K562 (cell line): ENCODE results near the gene ORAI2. TPM values are rescaled to one million over a fixed set of nuclear protein-coding genes. Genes with fewer than 3 reads are reported as not detected.

Source experiments
- AFF4 ChIP-seq: sonication (generic); formaldehyde crosslinking; IDR thresholded peaks from 2 replicates; pipeline ENCODE4 v1.8.0; 2023; ENCODE audit warnings: mild to moderate bottlenecking, missing genetic modification reagents
- CHCHD3 ChIP-seq: fragments of 250-450 bp; sonication (Bioruptor Pico); IDR thresholded peaks from 2 replicates; pipeline ENCODE4 v2.1.2; 2022; ENCODE audit warnings: mild to moderate bottlenecking
- HDAC1 ChIP-seq, 2 experiments: fragments of 450-650 bp; IDR thresholded peaks; 2 replicates each; pipeline ENCODE4 v1.6.1; 2016 to 2017; ENCODE audit warnings: inconsistent platforms in 1 of 2, mild to moderate bottlenecking in 1 of 2, moderate library complexity in 1 of 2
- HDAC8 ChIP-seq: fragments of 450-650 bp; IDR thresholded peaks from 2 replicates; pipeline ENCODE4 v1.6.1; 2016; ENCODE audit warnings: mild to moderate bottlenecking, missing genetic modification characterization, moderate library complexity, missing compliant biosample characterization
- HNRNPUL1 ChIP-seq: fragments of 200-400 bp; formaldehyde crosslinking; IDR thresholded peaks from 2 replicates; pipeline ENCODE4 v1.6.1; 2017; ENCODE audit warnings: low read length
- KDM4B ChIP-seq, 2 experiments: fragments of 450-650 bp in 1 of 2; sonication (generic) in 1 of 2; IDR thresholded peaks; 2 replicates each; pipeline ENCODE4 v1.6.1; 2016 to 2017; ENCODE audit warnings: borderline replicate concordance in 2 of 2, antibody characterized with exemption in 1 of 2, low read depth in 1 of 2, mild to moderate bottlenecking in 1 of 2
- LEF1 ChIP-seq: fragments of 450-650 bp; IDR thresholded peaks from 2 replicates; pipeline ENCODE4 v1.6.1; 2016; ENCODE audit warnings: mild to moderate bottlenecking
- MEF2A ChIP-seq: IDR thresholded peaks from 2 replicates; pipeline ENCODE4 v1.6.1; 2011; ENCODE audit warnings: low read depth, mild to moderate bottlenecking, low read length, moderate library complexity; ENCODE audit not compliant: control insufficient read depth
- MTA2 ChIP-seq: fragments of 450-650 bp; IDR thresholded peaks from 2 replicates; pipeline ENCODE4 v1.6.1; 2016; ENCODE audit warnings: low read depth
- NEUROD1 ChIP-seq: fragments of 150-350 bp; IDR thresholded peaks from 2 replicates; pipeline ENCODE4 v1.6.1; 2014; ENCODE audit warnings: borderline replicate concordance, low read length, low read depth; ENCODE audit not compliant: partially characterized antibody
- NR0B1 ChIP-seq: fragments of 450-650 bp; IDR thresholded peaks from one replicate; pipeline ENCODE4 v1.6.1; 2018; ENCODE audit warnings: mild to moderate bottlenecking, moderate library complexity; ENCODE audit not compliant: partially characterized antibody
- RAD51 ChIP-seq: fragments of 450-650 bp; IDR thresholded peaks from 2 replicates; pipeline ENCODE4 v1.7.1; 2016; ENCODE audit warnings: low read depth, mild to moderate bottlenecking, borderline replicate concordance
- SRF ChIP-seq, 2 experiments: fragments of 250-450, 450-650 bp in 1 of 2; sonication (Bioruptor Pico) in 1 of 2; sonication (generic) in 1 of 2; formaldehyde crosslinking; IDR thresholded peaks; 2 replicates each; pipeline versions ENCODE4 v1.5.0 to v1.5.1; 2020 to 2022; ENCODE audit warnings: mild to moderate bottlenecking in 1 of 2, missing genetic modification reagents in 1 of 2
- TAF7 ChIP-seq: fragments of 450-650 bp; IDR thresholded peaks from 2 replicates; pipeline ENCODE4 v1.6.1; 2016; ENCODE audit warnings: missing genetic modification characterization, missing compliant biosample characterization
- TSHZ1 ChIP-seq: fragments of 250-450 bp; sonication (Bioruptor Pico); IDR thresholded peaks from 2 replicates; pipeline ENCODE4 v1.4.0; 2020; ENCODE audit warnings: mild to moderate bottlenecking, moderate library complexity
- ZBTB12 ChIP-seq: fragments of 250-450 bp; sonication (Bioruptor Pico); IDR thresholded peaks from 2 replicates; pipeline ENCODE4 v1.4.0; 2020
- ZNF277 ChIP-seq: fragments of 250-450 bp; sonication (Bioruptor Pico); IDR thresholded peaks from 2 replicates; pipeline ENCODE4 v1.8.0; 2022; ENCODE audit warnings: inconsistent platforms, mild to moderate bottlenecking, moderate library complexity, borderline replicate concordance
- ZNF780A ChIP-seq: fragments of 250-450 bp; sonication (Bioruptor Pico); IDR thresholded peaks from 2 replicates; pipeline ENCODE4 v1.5.0; 2021; ENCODE audit warnings: mild to moderate bottlenecking
- polyA plus RNA-seq, 8 experiments: library from polyadenylated mRNA; depleted of rRNA in 4 of 8; stranded (reverse) in 5 of 8; unstranded in 3 of 8; fragments of >200 nt; fragmentation: Nextera tagmentation in 2 of 8; fragmentation: Illumina TruSeq in 1 of 8; extraction: Ambion mirVana in 2 of 8; extraction: Trizol in 1 of 8; gene quantifications; 2 replicates each; pipeline versions ENCODE4 v1.2.1 to v1.2.3, GENCODE V29; 2011 to 2014; ENCODE audit warnings: inconsistent platforms in 1 of 8, missing spikeins in 1 of 8
- total RNA-seq, 7 experiments: library from RNA; depleted of rRNA in 6 of 7; stranded (reverse); fragments of >200 nt in 6 of 7; fragmentation: Illumina TruSeq in 2 of 7; extraction: Trizol in 2 of 7; gene quantifications; 2 replicates each; pipeline versions ENCODE4 v1.2.1 to v1.2.3, GENCODE V29; 2011 to 2021; ENCODE audit warnings: low replicate concordance in 1 of 7

Gene ORAI2
- total and polyA plus RNA-seq, 9 of the 15 experiments (the other 6 are each of a cell fraction or from before 2014, with no cell fraction given), result 1.1 to 27.7 (median 9.2) TPM

GRCh38 chr7:102396710-102397019 lies 36.7 kb upstream of the ORAI2 start (continued):
- TF ChIP-seq MTA2 (no peak), RAD51 (no peak), HDAC8 (tag) (no peak), AFF4 (CRISPR knock-in tag) (0 out of 2 replicates have a peak, but pooled peaks have one; percentile 66), NEUROD1 (no peak), TSHZ1 (no peak), MEF2A (no peak), KDM4B (IDR thresholded peaks at IDR 0.05; ENCODE audit: borderline replicate concordance in 2 of 2, low read depth in 1 of 2) (no peak), CHCHD3 (no peak), HNRNPUL1 (no peak), TAF7 (tag) (no peak), LEF1 (no peak), ZNF780A (CRISPR knock-in tag) (no peak), ZBTB12 (CRISPR knock-in tag) (no peak), NR0B1 (no peak), HDAC1 (IDR thresholded peaks at IDR 0.05) (0 out of 4 replicates have a peak, but pooled peaks of 1 of the 2 experiments have one; percentile 9), SRF (CRISPR knock-in tag; IDR thresholded peaks at IDR 0.05) (0 out of 4 replicates have a peak, but pooled peaks of 1 of the 2 experiments have one; percentile 3), ZNF277 (CRISPR knock-in tag) (no peak)
